A549 (cell line): ENCODE data around the gene TMEM266.

Experiments
- BCL3 ChIP-seq: fragments of >200 bp; sonication (Bioruptor Twin); formaldehyde crosslinking; IDR thresholded peaks from 3 replicates; pipeline ENCODE4 v1.6.1; 2016
- CHD2 ChIP-seq: fragments of 150-350 bp; IDR thresholded peaks from 2 replicates; pipeline ENCODE4 v1.6.1; 2014; ENCODE audit warnings: low read length; ENCODE audit not compliant: partially characterized antibody
- CHD4 ChIP-seq: fragments of 200-600 bp; sonication (generic); IDR thresholded peaks from 2 replicates; pipeline ENCODE4 v1.6.1; 2016; ENCODE audit warnings: antibody characterized with exemption, mild to moderate bottlenecking, borderline replicate concordance
- CTCF ChIP-seq: fragments of >200 bp; sonication (Bioruptor Twin); formaldehyde crosslinking; IDR thresholded peaks from 3 replicates; pipeline ENCODE4 v1.5.1; 2016
- HOXA7 ChIP-seq: fragments of 250-450 bp; sonication (Bioruptor Pico); IDR thresholded peaks from 2 replicates; pipeline ENCODE4 v1.5.0; 2020; ENCODE audit warnings: mild to moderate bottlenecking, moderate library complexity
- KDM1A ChIP-seq: fragments of 200-600 bp; sonication (generic); IDR thresholded peaks from 2 replicates; pipeline ENCODE4 v1.6.1; 2016; ENCODE audit warnings: low read depth, mild to moderate bottlenecking
- NR3C1 ChIP-seq: fragments of >200 bp; sonication (Bioruptor Twin); formaldehyde crosslinking; IDR thresholded peaks from 3 replicates; pipeline ENCODE4 v1.6.1; 2017
- PHF8 ChIP-seq: fragments of 200-600 bp; sonication (generic); IDR thresholded peaks from 2 replicates; pipeline ENCODE4 v1.6.1; 2016; ENCODE audit warnings: low read depth, mild to moderate bottlenecking, antibody characterized with exemption, moderate library complexity, borderline replicate concordance
- POLR2A ChIP-seq: IDR thresholded peaks from 2 replicates; pipeline ENCODE4 v1.6.1; 2012; ENCODE audit warnings: mild to moderate bottlenecking, low read length
- RAD21 ChIP-seq, 2 experiments: fragments of >200 bp in 1 of 2; sonication (Bioruptor Twin) in 1 of 2; formaldehyde crosslinking in 1 of 2; IDR thresholded peaks in 1 of 2; conservative IDR thresholded peaks in 1 of 2; 2 replicates in 1 of 2; 3 replicates in 1 of 2; pipeline ENCODE4 v1.6.1; 2012 to 2018; ENCODE audit warnings: inconsistent platforms in 1 of 2
- RFX5 ChIP-seq: fragments of 450-650 bp; IDR thresholded peaks from 2 replicates; pipeline ENCODE4 v1.7.1; 2014; ENCODE audit warnings: antibody characterized with exemption, mild to moderate bottlenecking, moderate library complexity
- SREBF2 ChIP-seq: fragments of 450-650 bp; IDR thresholded peaks from 2 replicates; pipeline ENCODE4 v1.6.1; 2014; ENCODE audit warnings: mild to moderate bottlenecking, moderate library complexity

DNA sequence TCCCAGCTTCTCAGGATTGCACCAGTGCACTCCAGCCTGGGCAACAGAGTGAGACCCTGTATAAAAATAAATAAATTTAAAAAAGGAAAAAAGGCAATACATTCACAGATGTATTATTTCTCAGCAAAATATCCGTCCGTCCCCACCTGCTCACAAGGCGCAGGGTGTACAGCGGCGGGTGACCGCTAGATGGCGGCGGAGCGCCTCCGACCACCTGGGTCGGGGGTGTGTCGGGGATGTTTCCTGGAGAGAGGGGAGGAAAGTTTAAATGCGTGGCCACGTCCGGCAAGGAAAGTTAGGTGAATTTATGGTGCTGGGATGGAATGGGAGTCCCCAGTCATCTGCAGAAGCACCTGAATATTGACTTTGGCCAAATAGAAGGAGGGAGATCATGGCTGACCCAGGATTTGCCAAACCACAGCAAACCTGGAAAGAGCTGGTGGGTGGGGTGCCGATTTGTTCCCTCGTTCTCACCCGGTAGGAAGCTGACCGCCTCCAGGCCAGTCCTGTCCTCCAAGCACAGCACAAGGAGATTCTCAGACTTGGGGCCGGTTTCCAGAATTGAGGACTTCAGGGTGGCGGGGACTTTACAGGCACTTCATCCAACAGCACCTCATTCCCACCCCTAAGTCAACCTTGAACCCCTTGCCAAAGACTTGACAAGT is 88.3 kb downstream of the TMEM266 start:
- peak; percentile 98 for TF ChIP-seq CTCF
- TF ChIP-seq CHD4 = no peak
- no peak for TF ChIP-seq PHF8
- no peak for TF ChIP-seq POLR2A
- TF ChIP-seq NR3C1 = no peak
- no peak for TF ChIP-seq CHD2
- TF ChIP-seq BCL3 = no peak
- no peak for TF ChIP-seq HOXA7 (CRISPR knock-in tag)
- peak; percentile 76 to 89 for TF ChIP-seq RAD21 (conservative IDR thresholded peaks at IDR 0.05 in 1 of 2, IDR thresholded peaks at IDR 0.05 in 1 of 2)
- no peak for TF ChIP-seq RFX5
- TF ChIP-seq KDM1A = no peak
- TF ChIP-seq SREBF2 = no peak
